Endothelial cell of umbilical vein (primary cell): ENCODE data around the gene PLPPR4. TPM values are rescaled to one million over a fixed set of nuclear protein-coding genes. Genes with fewer than 3 reads are reported as not detected.

Experiments used
- BruUV-seq: library from RNA; stranded (reverse); fragments of 400-500 nt; replicated peaks from 2 replicates; lab custom pipeline; 2021; lab: Mats Ljungman, UMichigan
- CTCF ChIA-PET: fragments of 300-600, 350-600 bp; sonication (Branson Sonifier 250); formaldehyde crosslinking; loops from one replicate; lab custom pipeline; 2021; ENCODE audit warnings: antibody characterized with exemption, inconsistent platforms; lab: Charles Lee
- POLR2A ChIA-PET: fragments of 300-600, 350-600 bp; sonication (Branson Sonifier 250); formaldehyde crosslinking; loops from one replicate; lab custom pipeline; 2021; ENCODE audit warnings: antibody characterized with exemption, inconsistent platforms; lab: Charles Lee
- DNase-seq: peaks from one replicate; pipeline ENCODE4 v3.0.0-alpha.2; 2011; ENCODE audit warnings: low read depth, low spot score
- FAIRE-seq: peaks from 2 replicates; lab custom pipeline; 2011; peaks lifted over from hg19 to GRCh38; lab: Jason Lieb, UNC
- H2AFZ ChIP-seq: 2 replicates; pipeline ENCODE4 v1.6.0; 2012; ENCODE audit warnings: low read depth, low read length, control low read depth, inconsistent platforms
- H3K27ac ChIP-seq: 2 replicates; pipeline ENCODE4 v1.5.1; 2011; ENCODE audit warnings: low read depth, mild to moderate bottlenecking, control low read depth, low read length, moderate library complexity; ENCODE audit not compliant: insufficient read depth
- H3K27me3 ChIP-seq, 2 experiments: 2 replicates each; pipeline versions ENCODE4 v1.6.0 to v1.6.1; 2011; ENCODE audit warnings: low read length in 2 of 2, mixed read lengths in 1 of 2; ENCODE audit not compliant: control insufficient read depth in 2 of 2, insufficient read depth in 2 of 2
- H3K36me3 ChIP-seq, 2 experiments: 2 replicates in 1 of 2; 3 replicates in 1 of 2; pipeline ENCODE4 v1.5.1; 2011; ENCODE audit warnings: low read length in 2 of 2, mild to moderate bottlenecking in 1 of 2, moderate library complexity in 1 of 2; ENCODE audit not compliant: control insufficient read depth in 2 of 2, insufficient read depth in 2 of 2; ENCODE audit errors: extremely low read depth in 1 of 2
- H3K4me1 ChIP-seq: 3 replicates; pipeline ENCODE4 v1.5.1; 2011; ENCODE audit warnings: mild to moderate bottlenecking, low read length; ENCODE audit not compliant: control insufficient read depth, insufficient read depth; ENCODE audit errors: extremely low read depth
- H3K4me2 ChIP-seq: 2 replicates; pipeline ENCODE4 v1.6.1; 2011; ENCODE audit warnings: low read length, control low read depth, mixed read lengths; ENCODE audit not compliant: insufficient read depth
- H3K4me3 ChIP-seq, 3 experiments: fragments of 200-600 bp in 1 of 3; sonication (generic), shearing (Covaris generic) in 1 of 3; replicated peaks in 1 of 3; 2 replicates each; pipeline ENCODE4 v1.5.1; 2011 to 2016; ENCODE audit warnings: control low read depth in 3 of 3, low read length in 3 of 3, mild to moderate bottlenecking in 2 of 3, inconsistent platforms in 1 of 3, low read depth in 1 of 3, moderate library complexity in 1 of 3; ENCODE audit not compliant: insufficient read depth in 1 of 3
- H3K79me2 ChIP-seq: 2 replicates; pipeline ENCODE4 v1.6.0; 2012; ENCODE audit warnings: low read length, inconsistent platforms; ENCODE audit not compliant: control insufficient read depth, insufficient read depth
- H3K9ac ChIP-seq: replicated peaks from 2 replicates; pipeline ENCODE3; 2011; ENCODE audit warnings: low read length, control low read depth; ENCODE audit not compliant: insufficient read depth; ENCODE audit errors: extremely low read depth
- H3K9me1 ChIP-seq: replicated peaks from 3 replicates; pipeline ENCODE4 v1.6.0; 2011; ENCODE audit warnings: mild to moderate bottlenecking, low read length; ENCODE audit not compliant: control insufficient read depth, insufficient read depth; ENCODE audit errors: extremely low read depth
- H3K9me3 ChIP-seq: replicated peaks from 2 replicates; pipeline ENCODE4 v1.5.1; 2012; ENCODE audit warnings: low read length, inconsistent platforms; ENCODE audit not compliant: control insufficient read depth, insufficient read depth
- H4K20me1 ChIP-seq: replicated peaks from 2 replicates; pipeline ENCODE3; 2011; ENCODE audit warnings: mild to moderate bottlenecking, low read length; ENCODE audit not compliant: control insufficient read depth, insufficient read depth; ENCODE audit errors: extremely low read depth
- EZH2 ChIP-seq: IDR thresholded peaks from 2 replicates; pipeline ENCODE4 v1.6.1; 2012; ENCODE audit warnings: borderline replicate concordance, low read depth, mild to moderate bottlenecking, moderate library complexity, low read length, inconsistent platforms; ENCODE audit not compliant: severe bottlenecking
- FOS ChIP-seq: IDR thresholded peaks from 2 replicates; pipeline ENCODE4 v1.6.1; 2011; ENCODE audit warnings: mild to moderate bottlenecking, low read length, moderate library complexity, borderline replicate concordance; ENCODE audit not compliant: insufficient read depth
- GATA2 ChIP-seq: IDR thresholded peaks from 2 replicates; pipeline ENCODE4 v1.7.0; 2011; ENCODE audit warnings: low read depth, mild to moderate bottlenecking, moderate library complexity, mixed read lengths, low read length; ENCODE audit not compliant: insufficient read length, insufficient read depth
- JUN ChIP-seq: IDR thresholded peaks from 2 replicates; pipeline ENCODE4 v1.6.1; 2011; ENCODE audit warnings: borderline replicate concordance, low read depth; ENCODE audit not compliant: insufficient read length, insufficient read depth
- MYC ChIP-seq: IDR thresholded peaks from one replicate; pipeline ENCODE4 v1.6.1; 2011; ENCODE audit warnings: mild to moderate bottlenecking, low read depth, low read length
- POLR2A ChIP-seq: IDR thresholded peaks from 2 replicates; pipeline ENCODE4 v1.6.1; 2012; ENCODE audit warnings: low read depth, mild to moderate bottlenecking, control low read depth, low read length
- POLR2AphosphoS5 ChIP-seq: IDR thresholded peaks from 2 replicates; pipeline ENCODE4 v1.6.1; 2012; ENCODE audit warnings: low read depth, mild to moderate bottlenecking, control low read depth, low read length, moderate library complexity; ENCODE audit not compliant: insufficient read depth
- dilution Hi-C: fragments of 300-500 bp; cut with MboI; formaldehyde crosslinking; loops from one replicate; pipeline ENCODE4 v1.15.0; 2019; ENCODE audit warnings: low sequenced_read_pairs; ENCODE audit not compliant: extremely low pct_ligation_motif_present
- intact Hi-C: fragments of 100-400 bp; cut with micrococcal nuclease; formaldehyde crosslinking; loops from one replicate; pipeline ENCODE4 v1.10.0; 2022
- polyA plus RNA-seq, 4 experiments: library from polyadenylated mRNA; depleted of rRNA in 3 of 4; stranded (reverse) in 3 of 4; unstranded in 1 of 4; fragments of >200 nt; gene quantifications; 2 replicates each; pipeline versions ENCODE4 v1.2.1 to v1.2.3, GENCODE V29; 2011 to 2012; ENCODE audit warnings: missing spikeins in 1 of 4
- total RNA-seq: library from RNA; stranded (reverse); gene quantifications from 2 replicates; pipeline ENCODE4 v1.2.3, GENCODE V29; 2021
- TF ChIP-seq, protein P1 (sequence below), 2 donors: IDR thresholded peaks; 1 replicate in 1 of 2; 2 replicates in 1 of 2; pipeline ENCODE4 v1.5.1; 2011; ENCODE audit warnings: low read length in 2 of 2, mild to moderate bottlenecking in 2 of 2, moderate library complexity in 2 of 2, control low read depth in 1 of 2, inconsistent platforms in 1 of 2, low read depth in 1 of 2; ENCODE audit not compliant: insufficient read depth in 1 of 2; ENCODE audit errors: extremely low read depth in 1 of 2
- TF ChIP-seq, protein P2 (sequence below): IDR thresholded peaks from 2 replicates; pipeline ENCODE4 v1.6.1; 2011; ENCODE audit not compliant: insufficient read depth, insufficient read length

PLPPR4 gene
- total and polyA plus RNA-seq, 2 donors (not counting 3 experiments of a cell fraction or from before 2014, with no cell fraction given) = not detected

DNA sequence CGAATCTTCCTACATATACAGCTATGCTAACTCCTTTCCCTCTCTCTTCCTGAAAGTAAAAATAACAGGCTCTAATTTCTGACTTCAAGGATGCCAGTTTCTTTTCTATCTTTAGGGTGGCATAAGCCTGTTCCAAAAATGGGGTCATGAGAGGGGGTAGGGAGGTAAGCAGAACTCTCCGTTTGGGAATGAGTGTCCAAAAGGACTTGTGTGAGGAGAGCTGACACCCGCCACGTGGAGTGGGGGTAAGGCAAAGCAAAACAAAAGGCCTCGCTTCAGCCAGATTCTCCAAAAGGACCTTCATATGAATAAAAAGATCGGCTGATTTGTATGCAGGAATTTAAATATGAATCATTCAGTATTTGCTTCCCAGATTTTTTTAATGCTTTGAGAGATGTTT lies 28.6 kb downstream of the PLPPR4 start:
- no peaks in the 10 kb centered on the region for H3K36me3 ChIP-seq
- H3K27me3 ChIP-seq = peaks cover 0 to 2% of the 10 kb centered on the region in 2 experiments
- no peak overlapping the region for H3K27ac ChIP-seq
- H3K9me1 ChIP-seq = no peaks in the 10 kb centered on the region
- H3K4me2 ChIP-seq = no peak overlapping the region
- BruUV-seq = no TSS peak
- DNase-seq (no peak), FAIRE-seq (no peak)
- no peaks in the 10 kb centered on the region for H3K9me3 ChIP-seq
- no peaks in the 10 kb centered on the region for H3K79me2 ChIP-seq
- no peak overlapping the region for H2AFZ ChIP-seq
- H4K20me1 ChIP-seq = no peaks in the 10 kb centered on the region
- dilution Hi-C loops (no loop called here), intact Hi-C loops (no loop called here)
- H3K9ac ChIP-seq = no peak overlapping the region
- no peaks in the 10 kb centered on the region for H3K4me1 ChIP-seq
- POLR2A ChIA-PET = no interaction called here
- TF ChIP-seq, protein P1, sequence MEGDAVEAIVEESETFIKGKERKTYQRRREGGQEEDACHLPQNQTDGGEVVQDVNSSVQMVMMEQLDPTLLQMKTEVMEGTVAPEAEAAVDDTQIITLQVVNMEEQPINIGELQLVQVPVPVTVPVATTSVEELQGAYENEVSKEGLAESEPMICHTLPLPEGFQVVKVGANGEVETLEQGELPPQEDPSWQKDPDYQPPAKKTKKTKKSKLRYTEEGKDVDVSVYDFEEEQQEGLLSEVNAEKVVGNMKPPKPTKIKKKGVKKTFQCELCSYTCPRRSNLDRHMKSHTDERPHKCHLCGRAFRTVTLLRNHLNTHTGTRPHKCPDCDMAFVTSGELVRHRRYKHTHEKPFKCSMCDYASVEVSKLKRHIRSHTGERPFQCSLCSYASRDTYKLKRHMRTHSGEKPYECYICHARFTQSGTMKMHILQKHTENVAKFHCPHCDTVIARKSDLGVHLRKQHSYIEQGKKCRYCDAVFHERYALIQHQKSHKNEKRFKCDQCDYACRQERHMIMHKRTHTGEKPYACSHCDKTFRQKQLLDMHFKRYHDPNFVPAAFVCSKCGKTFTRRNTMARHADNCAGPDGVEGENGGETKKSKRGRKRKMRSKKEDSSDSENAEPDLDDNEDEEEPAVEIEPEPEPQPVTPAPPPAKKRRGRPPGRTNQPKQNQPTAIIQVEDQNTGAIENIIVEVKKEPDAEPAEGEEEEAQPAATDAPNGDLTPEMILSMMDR (IDR thresholded peaks at IDR 0.05; ENCODE audit: extremely low read depth in 1 of 2, insufficient read depth in 1 of 2, low read depth in 1 of 2, low read length in 2 of 2) = no peak
- TF ChIP-seq, protein P2, sequence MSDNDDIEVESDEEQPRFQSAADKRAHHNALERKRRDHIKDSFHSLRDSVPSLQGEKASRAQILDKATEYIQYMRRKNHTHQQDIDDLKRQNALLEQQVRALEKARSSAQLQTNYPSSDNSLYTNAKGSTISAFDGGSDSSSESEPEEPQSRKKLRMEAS = no peak
- no peak for TF ChIP-seq POLR2AphosphoS5
- TF ChIP-seq FOS = no peak
- no peak for TF ChIP-seq EZH2
- TF ChIP-seq GATA2 = no peak
- no peak for TF ChIP-seq MYC
- TF ChIP-seq JUN = no peak
- TF ChIP-seq POLR2A = no peak
- CTCF ChIA-PET = no interaction called here
- H3K4me3 ChIP-seq = no peak overlapping the region
